H1 (cell line): Measurements from ENCODE around the gene ABCG1. TPM values are rescaled to one million over a fixed set of nuclear protein-coding genes. Genes with fewer than 3 reads are reported as not detected.

Experiments
- CTCF ChIA-PET: fragments of 300-600 bp; sonication (Branson Sonifier 250); formaldehyde crosslinking; loops from one replicate; lab custom pipeline; 2021; ENCODE audit not compliant: partially characterized antibody; lab: Charles Lee
- POLR2A ChIA-PET: fragments of 300-600 bp; sonication (Branson Sonifier 250); formaldehyde crosslinking; loops from one replicate; lab custom pipeline; 2021; ENCODE audit warnings: inconsistent platforms; ENCODE audit not compliant: partially characterized antibody; lab: Charles Lee
- DNase-seq, 2 experiments: peaks; one replicate each; pipeline versions ENCODE4 v3.0.0 to v3.0.0-alpha.2; 2010 to 2022; ENCODE audit warnings: low spot score in 2 of 2, low read depth in 1 of 2, mixed read lengths in 1 of 2
- FAIRE-seq: peaks from 2 replicates; lab custom pipeline; 2011; peaks lifted over from hg19 to GRCh38; lab: Jason Lieb, UNC
- H2AFZ ChIP-seq: 2 replicates; pipeline ENCODE4 v1.8.1; 2012; ENCODE audit warnings: low read length, inconsistent platforms
- H2AK5ac ChIP-seq: 2 replicates; pipeline ENCODE4 v1.6.1; 2013; ENCODE audit warnings: low read depth, low read length
- H2BK120ac ChIP-seq: replicated peaks from 2 replicates; pipeline ENCODE3; 2013; ENCODE audit warnings: low read depth, low read length, inconsistent platforms
- H2BK12ac ChIP-seq: 2 replicates; pipeline ENCODE4 v1.6.1; 2013; ENCODE audit warnings: low read depth, low read length
- H2BK15ac ChIP-seq: 2 replicates; pipeline ENCODE4 v1.6.1; 2013; ENCODE audit warnings: low read length
- H2BK20ac ChIP-seq: 2 replicates; pipeline ENCODE4 v1.6.1; 2013; ENCODE audit warnings: low read length
- H2BK5ac ChIP-seq: 2 replicates; pipeline ENCODE4 v1.6.1; 2013; ENCODE audit warnings: low read depth, low read length
- H3K14ac ChIP-seq: 2 replicates; pipeline ENCODE4 v1.6.1; 2013; ENCODE audit warnings: inconsistent platforms; ENCODE audit not compliant: insufficient read length
- H3K18ac ChIP-seq: 2 replicates; pipeline ENCODE4 v1.6.1; 2013; ENCODE audit warnings: low read length; ENCODE audit errors: extremely low read depth
- H3K23ac ChIP-seq: 2 replicates; pipeline ENCODE4 v1.6.1; 2013; ENCODE audit warnings: inconsistent platforms; ENCODE audit not compliant: insufficient read length
- H3K23me2 ChIP-seq: 2 replicates; pipeline ENCODE4 v1.6.1; 2013; ENCODE audit warnings: low read depth, low read length
- H3K27ac ChIP-seq: 2 replicates; pipeline ENCODE4 v1.6.1; 2011; ENCODE audit warnings: low read depth, low read length, inconsistent platforms
- H3K27me3 ChIP-seq, 4 experiments: replicated peaks in 1 of 4; 1 replicate in 1 of 4; 2 replicates in 3 of 4; pipeline versions ENCODE4 v1.6.1 to v1.8.1; 2011 to 2013; ENCODE audit warnings: low read length in 3 of 4, mild to moderate bottlenecking in 3 of 4, inconsistent platforms in 2 of 4, mixed read lengths in 2 of 4, moderate library complexity in 1 of 4; ENCODE audit not compliant: control insufficient read depth in 3 of 4, insufficient read depth in 3 of 4; ENCODE audit errors: extremely low read depth in 1 of 4
- H3K36me3 ChIP-seq, 4 experiments: 2 replicates each; pipeline versions ENCODE4 v1.6.1 to v1.8.1; 2011 to 2013; ENCODE audit warnings: mild to moderate bottlenecking in 4 of 4, low read length in 3 of 4, moderate library complexity in 2 of 4, control low read depth in 1 of 4, inconsistent platforms in 1 of 4; ENCODE audit not compliant: insufficient read depth in 4 of 4, control insufficient read depth in 2 of 4
- H3K4ac ChIP-seq: replicated peaks from 2 replicates; pipeline ENCODE3; 2013; ENCODE audit warnings: low read length, low read depth, mixed read lengths, inconsistent platforms; ENCODE audit not compliant: insufficient read length
- H3K4me1 ChIP-seq, 4 experiments: replicated peaks in 1 of 4; 1 replicate in 1 of 4; 2 replicates in 3 of 4; pipeline versions ENCODE4 v1.6.1 to v1.8.1; 2011 to 2013; ENCODE audit warnings: low read length in 3 of 4, inconsistent platforms in 2 of 4, mixed read lengths in 1 of 4; ENCODE audit not compliant: insufficient read depth in 4 of 4, control insufficient read depth in 3 of 4
- H3K4me2 ChIP-seq, 2 experiments: 2 replicates each; pipeline versions ENCODE4 v1.6.1 to v1.8.1; 2011 to 2013; ENCODE audit warnings: low read depth in 2 of 2, low read length in 2 of 2, control low read depth in 1 of 2, inconsistent platforms in 1 of 2, mild to moderate bottlenecking in 1 of 2; ENCODE audit not compliant: insufficient read depth in 1 of 2
- H3K4me3 ChIP-seq, 4 experiments: fragments of 200-600, 300-600 bp in 1 of 4; sonication (generic), shearing (Covaris generic), sonication (Bioruptor Twin) in 1 of 4; 2 replicates each; pipeline versions ENCODE4 v1.5.1 to v1.8.1; 2011 to 2016; ENCODE audit warnings: low read length in 4 of 4, low read depth in 3 of 4, control low read depth in 2 of 4, inconsistent platforms in 2 of 4, mild to moderate bottlenecking in 2 of 4, mixed read lengths in 1 of 4, moderate library complexity in 1 of 4; ENCODE audit not compliant: insufficient read depth in 2 of 4; ENCODE audit errors: extremely low read depth in 1 of 4
- H3K56ac ChIP-seq: replicated peaks from 2 replicates; pipeline ENCODE3; 2013; ENCODE audit warnings: low read depth, mild to moderate bottlenecking, mixed read lengths, low read length, inconsistent platforms; ENCODE audit not compliant: insufficient read length
- H3K79me1 ChIP-seq: 2 replicates; pipeline ENCODE4 v1.6.1; 2013; ENCODE audit warnings: low read depth, low read length, control low read depth
- H3K79me2 ChIP-seq, 2 experiments: 2 replicates each; pipeline versions ENCODE4 v1.6.1 to v1.8.1; 2012 to 2013; ENCODE audit warnings: low read length in 2 of 2, mild to moderate bottlenecking in 2 of 2, inconsistent platforms in 1 of 2; ENCODE audit not compliant: insufficient read depth in 2 of 2, control insufficient read depth in 1 of 2
- H3K9ac ChIP-seq, 4 experiments: replicated peaks in 1 of 4; 1 replicate in 1 of 4; 2 replicates in 3 of 4; pipeline versions ENCODE4 v1.6.1 to v1.8.1; 2011 to 2013; ENCODE audit warnings: low read depth in 3 of 4, low read length in 3 of 4, control low read depth in 2 of 4, mild to moderate bottlenecking in 2 of 4, moderate library complexity in 2 of 4, inconsistent platforms in 1 of 4; ENCODE audit errors: extremely low read depth in 1 of 4
- H3K9me3 ChIP-seq, 2 experiments: 2 replicates each; pipeline versions ENCODE4 v1.6.1 to v1.8.1; 2012 to 2013; ENCODE audit warnings: mild to moderate bottlenecking in 2 of 2, moderate library complexity in 2 of 2, control low read depth in 1 of 2, inconsistent platforms in 1 of 2, low read depth in 1 of 2, low read length in 1 of 2, mixed read lengths in 1 of 2; ENCODE audit not compliant: insufficient read depth in 2 of 2
- H4K20me1 ChIP-seq, 2 experiments: replicated peaks in 1 of 2; 2 replicates each; pipeline versions ENCODE3 to v1.8.1; 2011 to 2013; ENCODE audit warnings: inconsistent platforms in 2 of 2, low read length in 2 of 2, mild to moderate bottlenecking in 1 of 2; ENCODE audit not compliant: insufficient read depth in 2 of 2, control insufficient read depth in 1 of 2
- H4K5ac ChIP-seq: 2 replicates; pipeline ENCODE4 v1.6.1; 2013; ENCODE audit warnings: low read length, low read depth, mixed read lengths, inconsistent platforms; ENCODE audit not compliant: insufficient read length
- H4K8ac ChIP-seq: 2 replicates; pipeline ENCODE4 v1.8.0; 2013; ENCODE audit warnings: mild to moderate bottlenecking, moderate library complexity, low read length, inconsistent platforms; ENCODE audit not compliant: insufficient read depth; ENCODE audit errors: extremely low read depth
- H4K91ac ChIP-seq: replicated peaks from 2 replicates; pipeline ENCODE3; 2013; ENCODE audit warnings: low read length, mixed read lengths, inconsistent platforms; ENCODE audit not compliant: insufficient read length
- ASH2L ChIP-seq: fragments of 200-600, 300-600 bp; sonication (generic); IDR thresholded peaks from one replicate; pipeline ENCODE4 v1.7.1; 2017; ENCODE audit warnings: low read length
- BCL11A ChIP-seq, 2 experiments: IDR thresholded peaks; one replicate each; pipeline ENCODE4 v1.6.1; 2011; ENCODE audit warnings: low read depth in 2 of 2, low read length in 2 of 2, mild to moderate bottlenecking in 2 of 2
- GTF2F1 ChIP-seq: IDR thresholded peaks from 2 replicates; pipeline ENCODE4 v1.6.1; 2012; ENCODE audit warnings: low read depth, low read length, improper control_type of control experiment, borderline replicate concordance
- HDAC6 ChIP-seq: IDR thresholded peaks from one replicate; pipeline ENCODE4 v1.7.1; 2012; ENCODE audit warnings: low read depth, mild to moderate bottlenecking, inconsistent platforms, low read length, moderate library complexity
- JUN ChIP-seq: IDR thresholded peaks from 2 replicates; pipeline ENCODE4 v1.6.1; 2011; ENCODE audit warnings: low read depth, mild to moderate bottlenecking, improper control_type of control experiment, low read length
- NANOG ChIP-seq: IDR thresholded peaks from 2 replicates; pipeline ENCODE4 v1.6.1; 2011; ENCODE audit warnings: low read length, low read depth, mild to moderate bottlenecking, inconsistent platforms; ENCODE audit not compliant: insufficient read depth, poor library complexity, severe bottlenecking
- POLR2AphosphoS5 ChIP-seq: IDR thresholded peaks from 2 replicates; pipeline ENCODE4 v1.6.1; 2011; ENCODE audit warnings: low read depth, low read length
- RBBP5 ChIP-seq: IDR thresholded peaks from 2 replicates; pipeline ENCODE4 v1.7.1; 2012; ENCODE audit warnings: low read depth, mild to moderate bottlenecking, inconsistent platforms, low read length, moderate library complexity, borderline replicate concordance
- RFX5 ChIP-seq: IDR thresholded peaks from 2 replicates; pipeline ENCODE4 v1.6.1; 2011; ENCODE audit warnings: low read depth, low read length, improper control_type of control experiment, borderline replicate concordance
- RXRA ChIP-seq: IDR thresholded peaks from 2 replicates; pipeline ENCODE4 v1.6.1; 2011; ENCODE audit warnings: low read depth, mild to moderate bottlenecking, low read length, moderate library complexity; ENCODE audit not compliant: insufficient read depth
- SIN3A ChIP-seq, 2 experiments: IDR thresholded peaks in 1 of 2; conservative IDR thresholded peaks in 1 of 2; 2 replicates each; pipeline ENCODE4 v1.6.1; 2011 to 2012; ENCODE audit warnings: low read length in 2 of 2, improper control_type of control experiment in 1 of 2, low read depth in 1 of 2, mild to moderate bottlenecking in 1 of 2
- SIRT6 ChIP-seq: IDR thresholded peaks from one replicate; pipeline ENCODE4 v1.7.1; 2012; ENCODE audit warnings: low read length, inconsistent platforms
- WGBS, 2 experiments: shearing (Covaris generic) in 1 of 2; methylation state at CpG; one replicate each; pipeline versions ENCODE4 v1.1.6 to v1.1.7; 2013 to 2015; ENCODE audit warnings: low lambda C conversion rate in 2 of 2, mixed read lengths in 2 of 2, inconsistent platforms in 1 of 2, low coverage in 1 of 2, missing lambda C conversion rate in 1 of 2; ENCODE audit not compliant: insufficient replicate concordance in 2 of 2, insufficient coverage in 1 of 2, insufficient read length in 1 of 2; ENCODE audit errors: extremely low coverage in 1 of 2, missing lambda C conversion rate in 1 of 2; 5-methylcytosine and 5-hydroxymethylcytosine counted together
- polyA plus RNA-seq, 7 experiments: library from polyadenylated mRNA; depleted of rRNA in 3 of 7; stranded (reverse) in 5 of 7; unstranded in 2 of 7; fragments of >200 nt in 5 of 7; fragments of 200-250 nt in 2 of 7; gene quantifications; 1 replicate in 5 of 7; 2 replicates in 1 of 7; 4 replicates in 1 of 7; pipeline versions ENCODE4 v1.2.1 to v1.2.3, GENCODE V29; 2011 to 2013; ENCODE audit warnings: missing spikeins in 2 of 7, mixed read lengths in 2 of 7
- total RNA-seq: library from RNA; stranded (reverse); fragmentation: NEBNext Ultra II Directional; extraction: Animal tissue kit (Norgen Biotek cat#: 25700); gene quantifications from 2 replicates; pipeline ENCODE4 v1.2.1, GENCODE V29; 2021
- TF ChIP-seq, protein P1 (sequence below): IDR thresholded peaks from 2 replicates; pipeline ENCODE4 v1.6.1; 2011; ENCODE audit warnings: low read depth, mild to moderate bottlenecking, low read length; ENCODE audit not compliant: insufficient read depth

The ABCG1 gene
- total and polyA plus RNA-seq, 2 of the 8 experiments (the other 6 are each of a cell fraction or from before 2014, with no cell fraction given): 2.1 to 4.0 TPM

DNA sequence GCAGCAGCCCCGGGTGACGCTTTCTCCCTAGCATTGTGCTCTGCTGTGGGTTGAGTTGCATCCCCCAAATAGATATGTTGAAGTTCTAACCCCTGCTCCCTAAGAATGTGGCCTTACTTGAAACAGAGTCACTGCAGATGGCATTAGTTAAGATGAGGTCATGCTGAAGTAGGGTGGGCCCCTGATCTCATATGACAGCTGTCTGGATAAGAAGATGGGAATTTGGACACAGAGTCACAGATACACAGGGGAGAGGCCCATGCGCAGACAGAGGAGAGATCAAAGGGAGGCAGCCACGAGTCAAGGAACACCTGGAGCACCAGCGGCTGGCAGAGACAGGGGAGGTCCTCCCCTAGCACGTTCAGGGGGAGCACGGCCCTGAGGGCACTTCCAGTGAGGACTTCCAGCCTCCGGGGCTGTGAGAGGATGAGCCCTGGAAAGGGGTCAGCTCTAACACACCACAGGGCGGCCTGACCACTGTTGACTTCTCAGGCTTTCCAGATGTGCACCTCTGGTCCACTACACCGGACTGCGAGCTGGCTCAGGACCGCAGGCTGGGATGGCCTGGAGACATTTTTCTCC lies 46.4 kb downstream of the ABCG1 start:
- no peak for FAIRE-seq
- H2BK5ac ChIP-seq: no peak overlapping the region
- no peak overlapping the region for H3K4ac ChIP-seq
- H2BK20ac ChIP-seq: no peak overlapping the region
- POLR2A ChIA-PET: no interaction called here
- no peak overlapping the region for H3K56ac ChIP-seq
- no peak overlapping the region for H3K23ac ChIP-seq
- H3K79me1 ChIP-seq: no peaks in the 10 kb centered on the region
- CTCF ChIA-PET: interaction anchor here (0.7 to 1.7 kb wide), 7 partner anchors 12 to 148 kb away, joined by 3 to 5 read pairs (median 3); no protein-coding TSS in a partner anchor
- no peaks in the 10 kb centered on the region for H3K79me2 ChIP-seq
- H3K27ac ChIP-seq: no peak overlapping the region
- H3K27me3 ChIP-seq: no peaks in the 10 kb centered on the region
- no peak overlapping the region for H3K9ac ChIP-seq
- H3K18ac ChIP-seq: no peak overlapping the region
- no peak overlapping the region for H2AFZ ChIP-seq
- WGBS, 2 experiments: 91% methylated on average over 12 of the region's 12 CpGs; no CpG with 5 or more reads in 1 of the 2 experiments
- H2BK120ac ChIP-seq: no peak overlapping the region
- no peak overlapping the region for H4K8ac ChIP-seq
- no peak overlapping the region for H4K91ac ChIP-seq
- H3K4me3 ChIP-seq: no peak overlapping the region
- DNase-seq: no peak
- H2BK12ac ChIP-seq: no peak overlapping the region
- no peak overlapping the region for H2AK5ac ChIP-seq
- peaks cover 4% of the 10 kb centered on the region; the same call in 1 of the 2 replicates for H3K23me2 ChIP-seq
- no peak overlapping the region for H2BK15ac ChIP-seq
- no peak overlapping the region for H4K5ac ChIP-seq
- H3K4me2 ChIP-seq: no peak overlapping the region
- no peaks in the 10 kb centered on the region for H3K36me3 ChIP-seq
- H3K14ac ChIP-seq: no peak overlapping the region
- H3K9me3 ChIP-seq: no peaks in the 10 kb centered on the region
- peaks cover 0 to 4% (median 3%) of the 10 kb centered on the region in 4 experiments; a peak in 3 of 7 replicates for H3K4me1 ChIP-seq
- no peaks in the 10 kb centered on the region for H4K20me1 ChIP-seq
- no peak for TF ChIP-seq RBBP5
- no peak for TF ChIP-seq SIRT6
- TF ChIP-seq GTF2F1: no peak
- no peak for TF ChIP-seq NANOG
- TF ChIP-seq JUN: no peak
- no peak for TF ChIP-seq RXRA
- TF ChIP-seq BCL11A (IDR thresholded peaks at IDR 0.05; ENCODE audit: low read depth in 2 of 2, low read length in 2 of 2): no peak
- TF ChIP-seq, protein P1, sequence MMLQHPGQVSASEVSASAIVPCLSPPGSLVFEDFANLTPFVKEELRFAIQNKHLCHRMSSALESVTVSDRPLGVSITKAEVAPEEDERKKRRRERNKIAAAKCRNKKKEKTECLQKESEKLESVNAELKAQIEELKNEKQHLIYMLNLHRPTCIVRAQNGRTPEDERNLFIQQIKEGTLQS: no peak
- TF ChIP-seq HDAC6: no peak
- no peak for TF ChIP-seq SIN3A (conservative IDR thresholded peaks at IDR 0.05 in 1 of 2, IDR thresholded peaks at IDR 0.05 in 1 of 2; ENCODE audit: low read depth in 1 of 2, low read length in 2 of 2)
- TF ChIP-seq POLR2AphosphoS5: no peak
- TF ChIP-seq ASH2L: no peak
- no peak for TF ChIP-seq RFX5
